Measurements from ENCODE around the gene CDK18.

DNA sequence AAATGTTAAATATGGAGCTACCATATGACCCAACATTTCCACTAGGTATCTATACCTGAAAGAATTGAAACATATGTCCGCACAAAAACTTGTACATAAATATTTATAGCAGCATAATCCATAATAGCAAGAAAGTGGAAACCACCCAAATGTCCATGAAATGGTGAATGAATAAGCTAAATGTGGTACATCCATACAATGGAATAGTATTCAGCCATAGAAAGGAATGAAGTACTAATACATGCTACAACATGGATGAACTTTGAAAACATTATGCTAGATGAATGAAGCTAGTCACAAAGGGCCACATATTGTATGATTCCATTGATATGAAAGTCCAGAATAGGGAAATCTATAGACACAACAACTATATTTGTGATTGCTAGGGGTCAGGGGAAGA lies 28.6 kb upstream of the CDK18 start:
- TF ChIP-seq, protein P1, sequence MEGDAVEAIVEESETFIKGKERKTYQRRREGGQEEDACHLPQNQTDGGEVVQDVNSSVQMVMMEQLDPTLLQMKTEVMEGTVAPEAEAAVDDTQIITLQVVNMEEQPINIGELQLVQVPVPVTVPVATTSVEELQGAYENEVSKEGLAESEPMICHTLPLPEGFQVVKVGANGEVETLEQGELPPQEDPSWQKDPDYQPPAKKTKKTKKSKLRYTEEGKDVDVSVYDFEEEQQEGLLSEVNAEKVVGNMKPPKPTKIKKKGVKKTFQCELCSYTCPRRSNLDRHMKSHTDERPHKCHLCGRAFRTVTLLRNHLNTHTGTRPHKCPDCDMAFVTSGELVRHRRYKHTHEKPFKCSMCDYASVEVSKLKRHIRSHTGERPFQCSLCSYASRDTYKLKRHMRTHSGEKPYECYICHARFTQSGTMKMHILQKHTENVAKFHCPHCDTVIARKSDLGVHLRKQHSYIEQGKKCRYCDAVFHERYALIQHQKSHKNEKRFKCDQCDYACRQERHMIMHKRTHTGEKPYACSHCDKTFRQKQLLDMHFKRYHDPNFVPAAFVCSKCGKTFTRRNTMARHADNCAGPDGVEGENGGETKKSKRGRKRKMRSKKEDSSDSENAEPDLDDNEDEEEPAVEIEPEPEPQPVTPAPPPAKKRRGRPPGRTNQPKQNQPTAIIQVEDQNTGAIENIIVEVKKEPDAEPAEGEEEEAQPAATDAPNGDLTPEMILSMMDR (IDR thresholded peaks at IDR 0.05; ENCODE audit: low read depth, low read length): no peak
- TF ChIP-seq EZH2phosphoT487 (IDR thresholded peaks at IDR 0.05; ENCODE audit: low read depth): no peak

Data from OCI-LY3 (cell line).